ENCODE measurements around the gene GFM2.

Gene GFM2

GRCh38 chr5:74766849-74767578 lies at the start of gene GFM2, which contains the start of gene NSA2:
GFM2 (minus strand) TSS chr5:74767117; CDS start chr5:74763742, 3,375 bp downstream.
NSA2 (plus strand) TSS chr5:74767249; CDS start chr5:74767361, 112 bp downstream.
- Histone ChIP-seq H3K4me1 (ENCODE audit: insufficient read depth, low read length, severe bottlenecking) (peaks cover 34% of the 10 kb centered on the region), H4K20me1 (ENCODE audit: insufficient read depth, low read length) (no peaks in the 10 kb centered on the region; the same call in 1 of the 2 replicates), H3K9me2 (ENCODE audit: low read depth, low read length) (no peaks in the 10 kb centered on the region), H3K4me3 (ENCODE audit: low read depth, low read length, poor library complexity, severe bottlenecking) (peak within 1 kb of the TSS; percentile 95), H2AFZ (ENCODE audit: low read length) (peak within 1 kb of the TSS; percentile 44), H3K9me3 (ENCODE audit: low read length) (no peaks in the 10 kb centered on the region), H3F3A (ENCODE audit: insufficient read depth, low read length) (peaks cover under 1% of the 10 kb centered on the region; the same call in 1 of the 2 replicates), H3K36me3 (ENCODE audit: insufficient read depth, low read length) (peaks cover 47% of the 10 kb centered on the region), H3K27ac (ENCODE audit: low read depth, low read length, poor library complexity, severe bottlenecking) (peak within 1 kb of the TSS; percentile 62), H3K27me3 (ENCODE audit: insufficient read depth, low read length) (no peaks in the 10 kb centered on the region), H3K9ac (ENCODE audit: low read length) (peak within 1 kb of the TSS; percentile 94), H3K79me2 (ENCODE audit: insufficient read depth, low read length) (peaks cover 46% of the 10 kb centered on the region), H3K4me2 (ENCODE audit: low read length) (peak within 1 kb of the TSS; percentile 86)
- TF ChIP-seq, protein P1, sequence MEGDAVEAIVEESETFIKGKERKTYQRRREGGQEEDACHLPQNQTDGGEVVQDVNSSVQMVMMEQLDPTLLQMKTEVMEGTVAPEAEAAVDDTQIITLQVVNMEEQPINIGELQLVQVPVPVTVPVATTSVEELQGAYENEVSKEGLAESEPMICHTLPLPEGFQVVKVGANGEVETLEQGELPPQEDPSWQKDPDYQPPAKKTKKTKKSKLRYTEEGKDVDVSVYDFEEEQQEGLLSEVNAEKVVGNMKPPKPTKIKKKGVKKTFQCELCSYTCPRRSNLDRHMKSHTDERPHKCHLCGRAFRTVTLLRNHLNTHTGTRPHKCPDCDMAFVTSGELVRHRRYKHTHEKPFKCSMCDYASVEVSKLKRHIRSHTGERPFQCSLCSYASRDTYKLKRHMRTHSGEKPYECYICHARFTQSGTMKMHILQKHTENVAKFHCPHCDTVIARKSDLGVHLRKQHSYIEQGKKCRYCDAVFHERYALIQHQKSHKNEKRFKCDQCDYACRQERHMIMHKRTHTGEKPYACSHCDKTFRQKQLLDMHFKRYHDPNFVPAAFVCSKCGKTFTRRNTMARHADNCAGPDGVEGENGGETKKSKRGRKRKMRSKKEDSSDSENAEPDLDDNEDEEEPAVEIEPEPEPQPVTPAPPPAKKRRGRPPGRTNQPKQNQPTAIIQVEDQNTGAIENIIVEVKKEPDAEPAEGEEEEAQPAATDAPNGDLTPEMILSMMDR (IDR thresholded peaks at IDR 0.05; ENCODE audit: low read length): no peak
- TF ChIP-seq EZH2 (IDR thresholded peaks at IDR 0.05; ENCODE audit: borderline replicate concordance, low read length): no peak

- Histone ChIP-seq H3K79me2 (ENCODE audit: insufficient read depth, low read length) (no peaks in the 10 kb centered on the region), H3K4me2 (ENCODE audit: low read length) (no peak overlapping the region), H3K27me3 (ENCODE audit: insufficient read depth, low read length) (no peaks in the 10 kb centered on the region), H3K27ac (ENCODE audit: low read depth, low read length, poor library complexity, severe bottlenecking) (no peak overlapping the region), H3K4me3 (ENCODE audit: low read depth, low read length, poor library complexity, severe bottlenecking) (no peak overlapping the region), H3K4me1 (ENCODE audit: insufficient read depth, low read length, severe bottlenecking) (no peaks in the 10 kb centered on the region), H3K9me3 (ENCODE audit: low read length) (no peaks in the 10 kb centered on the region), H4K20me1 (ENCODE audit: insufficient read depth, low read length) (no peaks in the 10 kb centered on the region), H3K9me2 (ENCODE audit: low read depth, low read length) (no peaks in the 10 kb centered on the region), H2AFZ (ENCODE audit: low read length) (no peak overlapping the region), H3F3A (ENCODE audit: insufficient read depth, low read length) (no peaks in the 10 kb centered on the region), H3K36me3 (ENCODE audit: insufficient read depth, low read length) (no peaks in the 10 kb centered on the region), H3K9ac (ENCODE audit: low read length) (no peak overlapping the region)
- TF ChIP-seq EZH2 (IDR thresholded peaks at IDR 0.05; ENCODE audit: borderline replicate concordance, low read length): no peak
- TF ChIP-seq, protein P1 (IDR thresholded peaks at IDR 0.05; ENCODE audit: low read length): no peak
Measured at GRCh38 chr5:74810915-74811314, 44.0 kb upstream of the GFM2 start.

DNA sequence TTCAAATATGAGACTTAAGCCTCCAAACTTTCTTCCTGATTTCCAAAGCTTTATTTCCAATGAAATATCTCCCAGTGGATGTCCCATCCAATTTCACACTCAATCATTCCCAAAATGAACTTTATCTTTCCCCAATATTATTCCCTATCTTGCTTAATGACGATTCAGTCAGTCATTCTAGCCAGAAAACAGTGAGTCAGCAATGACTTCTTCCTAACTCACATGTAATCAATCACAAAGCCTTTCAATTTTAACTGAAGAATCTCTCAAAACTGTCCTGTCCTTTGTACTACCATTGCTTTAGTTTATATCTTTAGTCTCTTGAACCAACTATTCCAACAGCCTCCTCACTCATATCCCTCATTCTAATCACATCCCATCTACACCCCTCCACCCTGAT lies 35.0 kb upstream of the GFM2 start:
- no peak overlapping the region for H3K4me3 ChIP-seq (ENCODE audit: low read depth, low read length, poor library complexity, severe bottlenecking)
- no peaks in the 10 kb centered on the region for H3K9me2 ChIP-seq (ENCODE audit: low read depth, low read length)
- H3K4me2 ChIP-seq (ENCODE audit: low read length): no peak overlapping the region
- H3K27me3 ChIP-seq (ENCODE audit: insufficient read depth, low read length): no peaks in the 10 kb centered on the region
- no peaks in the 10 kb centered on the region for H3K79me2 ChIP-seq (ENCODE audit: insufficient read depth, low read length)
- TF ChIP-seq, protein P1 (IDR thresholded peaks at IDR 0.05; ENCODE audit: low read length): no peak
- TF ChIP-seq EZH2 (IDR thresholded peaks at IDR 0.05; ENCODE audit: borderline replicate concordance, low read length): no peak
- H3K4me1 ChIP-seq (ENCODE audit: insufficient read depth, low read length, severe bottlenecking): no peaks in the 10 kb centered on the region
- H2AFZ ChIP-seq (ENCODE audit: low read length): no peak overlapping the region
- H3K9ac ChIP-seq (ENCODE audit: low read length): no peak overlapping the region
- H3K27ac ChIP-seq (ENCODE audit: low read depth, low read length, poor library complexity, severe bottlenecking): no peak overlapping the region
- no peaks in the 10 kb centered on the region for H3K9me3 ChIP-seq (ENCODE audit: low read length)
- no peaks in the 10 kb centered on the region for H3F3A ChIP-seq (ENCODE audit: insufficient read depth, low read length)
- H4K20me1 ChIP-seq (ENCODE audit: insufficient read depth, low read length): no peaks in the 10 kb centered on the region
- no peaks in the 10 kb centered on the region for H3K36me3 ChIP-seq (ENCODE audit: insufficient read depth, low read length)
